ENCODE data around the gene GALT.

The GALT gene

GRCh38 chr9:34690983-34691935 lies 44.8 kb downstream of the GALT start, which contains the start of gene CCL19:
Gene CCL19, minus strand, starts transcription at chr9:34691276. Its CDS starts 137 bp downstream, at chr9:34691139.
- TF ChIP-seq CTCF (IDR thresholded peaks at IDR 0.05): no peak

DNA sequence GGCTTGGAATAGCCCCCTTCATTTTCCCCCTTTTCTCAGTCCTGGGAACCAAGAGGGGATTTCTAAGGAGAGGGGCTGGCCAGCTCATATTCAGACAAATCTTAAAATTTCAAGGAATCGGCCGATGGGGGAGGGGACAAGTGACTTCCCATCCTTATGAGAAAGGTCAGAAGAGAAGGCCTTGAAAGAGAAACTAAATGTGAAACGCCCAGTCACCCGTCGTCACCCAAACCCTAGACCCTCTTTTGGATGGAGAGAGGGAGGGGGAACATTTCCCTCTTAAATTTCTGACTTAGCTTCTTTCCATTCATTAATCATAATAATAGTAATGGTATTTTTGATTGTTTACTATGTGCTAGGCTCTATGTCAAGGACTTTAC lies 45.5 kb downstream of the GALT start:
- no peak for TF ChIP-seq CTCF (IDR thresholded peaks at IDR 0.05)

GRCh38 chr9:34693560-34693959 lies 47.1 kb downstream of the GALT start:
- TF ChIP-seq CTCF (IDR thresholded peaks at IDR 0.05): no peak

GRCh38 chr9:34694811-34695210 lies 48.3 kb downstream of the GALT start:
- TF ChIP-seq CTCF (IDR thresholded peaks at IDR 0.05): no peak

Data from LNCAP (cell line).